GM13976 (cell line): Measurements from ENCODE around the gene SLC25A33.
"Not testable (repeated sequence)": the region's sequence is repeated elsewhere in the genome, so short reads cannot be mapped to it uniquely, and the experiment has no call there.

ENCODE experiments used
- DNase-seq: peaks from one replicate; pipeline ENCODE4 v3.0.0; 2012; ENCODE audit warnings: low spot score
- in situ Hi-C: fragments of 300-500 bp; cut with MboI; formaldehyde crosslinking; loops from one replicate; pipeline ENCODE4 v1.12.0; 2022; ENCODE audit warnings: low sequenced_read_pairs, mixed read lengths, inconsistent platforms; ENCODE audit not compliant: unreplicated experiment
- TF ChIP-seq, protein P1 (sequence below): IDR thresholded peaks from 2 replicates; pipeline ENCODE4 v1.5.1; 2012; ENCODE audit warnings: borderline replicate concordance, mild to moderate bottlenecking; ENCODE audit not compliant: insufficient read depth; ENCODE audit errors: extremely low read depth, missing control alignments, control extremely low read depth

The SLC25A33 gene

DNA sequence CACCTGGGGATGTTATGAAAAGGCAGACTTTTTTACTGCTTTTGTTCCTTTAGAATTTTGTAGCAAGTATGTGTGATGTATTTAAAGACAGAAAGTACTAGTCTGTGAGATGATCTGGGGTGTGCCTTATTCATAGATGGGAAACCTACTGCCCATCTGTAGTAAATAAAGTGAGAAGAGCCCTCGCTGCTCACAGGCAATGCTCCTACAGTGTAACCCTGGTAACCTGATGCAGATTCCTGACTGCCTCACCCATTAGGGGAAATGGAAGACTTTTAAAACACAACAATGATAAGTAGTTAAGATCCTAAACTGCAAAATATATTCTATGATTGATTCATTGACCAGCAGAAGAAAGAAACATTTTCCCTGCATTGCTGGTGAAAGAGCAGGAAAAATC, 30.0 kb downstream of the SLC25A33 start:
- in situ Hi-C loops: no loop called here
- TF ChIP-seq, protein P1, sequence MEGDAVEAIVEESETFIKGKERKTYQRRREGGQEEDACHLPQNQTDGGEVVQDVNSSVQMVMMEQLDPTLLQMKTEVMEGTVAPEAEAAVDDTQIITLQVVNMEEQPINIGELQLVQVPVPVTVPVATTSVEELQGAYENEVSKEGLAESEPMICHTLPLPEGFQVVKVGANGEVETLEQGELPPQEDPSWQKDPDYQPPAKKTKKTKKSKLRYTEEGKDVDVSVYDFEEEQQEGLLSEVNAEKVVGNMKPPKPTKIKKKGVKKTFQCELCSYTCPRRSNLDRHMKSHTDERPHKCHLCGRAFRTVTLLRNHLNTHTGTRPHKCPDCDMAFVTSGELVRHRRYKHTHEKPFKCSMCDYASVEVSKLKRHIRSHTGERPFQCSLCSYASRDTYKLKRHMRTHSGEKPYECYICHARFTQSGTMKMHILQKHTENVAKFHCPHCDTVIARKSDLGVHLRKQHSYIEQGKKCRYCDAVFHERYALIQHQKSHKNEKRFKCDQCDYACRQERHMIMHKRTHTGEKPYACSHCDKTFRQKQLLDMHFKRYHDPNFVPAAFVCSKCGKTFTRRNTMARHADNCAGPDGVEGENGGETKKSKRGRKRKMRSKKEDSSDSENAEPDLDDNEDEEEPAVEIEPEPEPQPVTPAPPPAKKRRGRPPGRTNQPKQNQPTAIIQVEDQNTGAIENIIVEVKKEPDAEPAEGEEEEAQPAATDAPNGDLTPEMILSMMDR: no peak
- DNase-seq: no peak

DNA sequence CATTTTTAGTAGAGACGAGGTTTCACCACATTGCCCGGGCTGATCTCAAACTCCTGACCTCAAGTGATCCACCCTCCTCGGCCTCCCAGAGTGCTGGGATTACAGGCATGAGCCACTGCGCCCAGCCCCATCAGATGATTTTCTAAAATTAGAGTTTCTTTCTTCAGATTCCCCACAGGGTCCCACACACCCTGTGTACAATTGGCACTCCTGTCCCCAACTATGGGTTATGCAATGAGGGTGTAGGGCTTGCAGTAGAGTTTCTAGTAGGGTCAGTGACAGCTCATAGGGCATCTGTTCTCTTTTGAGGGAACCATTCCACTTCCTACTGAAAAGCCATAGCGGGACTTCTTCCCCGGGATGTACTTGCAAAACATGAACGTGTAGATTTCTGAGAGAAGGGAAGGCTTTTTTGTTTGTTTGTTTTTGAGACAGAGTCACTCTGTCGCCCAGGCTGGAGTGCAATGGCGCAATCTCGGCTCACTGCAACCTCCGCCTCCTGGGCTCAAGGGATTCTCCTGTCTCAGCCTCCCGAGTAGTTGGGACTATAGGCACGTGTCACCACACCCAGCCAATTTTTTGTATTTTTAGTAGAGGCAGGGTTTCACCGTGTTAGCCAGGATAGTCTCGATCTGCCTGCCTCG, 31.7 kb downstream of the SLC25A33 start:
- DNase-seq: not testable (repeated sequence)
- in situ Hi-C loops: loop anchor here (10.0 kb wide), 1 partner anchor 66 kb away; no protein-coding TSS in a partner anchor

DNA sequence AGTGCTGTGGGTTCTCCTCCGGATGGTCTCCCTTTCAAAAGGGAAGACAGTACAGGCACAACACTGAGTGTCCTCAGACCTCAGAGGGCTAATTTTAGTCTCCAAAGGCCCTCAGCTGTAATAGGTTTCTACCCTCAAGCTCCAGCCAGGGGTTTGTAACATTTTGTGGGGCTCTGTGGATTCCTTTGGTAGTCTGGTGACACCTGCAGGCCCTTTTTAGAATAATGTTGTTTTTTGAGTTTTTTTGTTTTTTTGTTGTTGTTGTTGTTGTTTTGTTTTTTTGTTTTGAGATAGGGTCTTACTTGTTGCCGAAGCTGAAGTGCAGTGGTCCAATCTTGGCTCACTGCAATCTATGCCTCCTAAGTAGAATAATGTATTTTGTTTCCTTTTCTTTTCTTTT, 34.5 kb downstream of the SLC25A33 start:
- DNase-seq: no peak
- in situ Hi-C loops: loop anchor here (10.0 kb wide), 1 partner anchor 69 kb away; no protein-coding TSS in a partner anchor
- TF ChIP-seq, protein P1: no peak

DNA sequence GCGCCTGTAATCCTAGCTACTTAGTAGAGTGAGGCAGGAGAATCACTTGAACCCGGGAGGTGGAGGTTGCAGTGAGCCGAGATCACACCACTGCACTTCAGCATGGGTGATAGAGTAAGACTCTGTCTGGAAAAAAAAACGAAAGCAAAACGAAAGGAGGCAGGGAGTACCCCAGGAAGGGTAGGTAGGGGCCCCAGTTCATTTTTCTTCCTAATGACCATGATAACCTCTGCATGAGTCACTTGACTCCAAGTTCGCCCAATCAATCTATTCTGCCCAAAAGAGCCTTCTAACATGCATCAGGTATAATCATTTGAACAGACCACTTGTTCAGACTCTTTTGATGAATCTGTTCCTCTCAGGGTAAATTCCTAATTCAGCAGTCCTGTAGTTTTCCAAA, 36.2 kb downstream of the SLC25A33 start:
- TF ChIP-seq, protein P1: no peak
- in situ Hi-C loops: loop anchor here (10.0 kb wide), 1 partner anchor 71 kb away; no protein-coding TSS in a partner anchor
- no peak for DNase-seq

DNA sequence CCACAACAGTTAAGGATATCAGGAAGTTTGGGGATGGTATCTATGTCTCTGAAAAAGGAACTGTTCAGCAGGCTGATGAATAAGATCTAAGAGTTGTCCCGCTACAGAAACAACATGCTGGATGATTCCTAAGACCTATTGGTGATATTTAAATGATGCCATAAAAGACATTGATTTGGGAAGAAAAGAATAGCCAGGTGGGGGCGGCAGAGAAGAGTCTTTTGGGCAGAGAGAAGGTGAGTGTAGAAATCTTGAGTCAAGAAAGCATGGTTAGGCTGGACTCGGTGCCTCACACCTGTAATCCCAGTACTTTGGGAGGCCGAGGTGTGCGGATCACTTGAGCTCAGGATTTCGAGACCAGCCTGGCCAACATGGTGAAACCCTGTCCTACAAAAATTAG, 37.6 kb downstream of the SLC25A33 start:
- TF ChIP-seq, protein P1: no peak
- in situ Hi-C loops: loop anchor here (10.0 kb wide), 1 partner anchor 72 kb away; no protein-coding TSS in a partner anchor
- no peak for DNase-seq

DNA sequence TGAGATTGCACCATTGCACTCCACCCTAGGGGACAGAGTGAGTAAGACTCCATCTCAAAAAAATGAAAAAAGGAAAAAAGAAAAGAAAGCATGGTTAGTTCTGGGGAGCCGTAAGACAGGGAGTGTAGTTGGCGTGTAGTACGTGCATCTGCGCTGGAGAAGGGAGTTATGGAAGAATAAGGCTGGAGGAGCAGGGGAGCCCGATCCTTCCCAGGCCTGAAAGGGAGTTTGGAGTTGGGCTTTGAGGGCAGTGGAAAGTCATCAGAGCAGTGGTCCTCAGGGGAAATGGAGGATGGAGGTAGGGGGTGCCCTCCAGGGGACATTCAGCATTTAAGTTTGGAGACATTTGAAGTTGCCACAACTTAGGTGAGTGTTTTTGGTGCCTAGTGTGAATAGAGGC, 38.2 kb downstream of the SLC25A33 start:
- TF ChIP-seq, protein P1: no peak
- in situ Hi-C loops: loop anchor here (10.0 kb wide), 1 partner anchor 73 kb away; no protein-coding TSS in a partner anchor
- DNase-seq: no peak

DNA sequence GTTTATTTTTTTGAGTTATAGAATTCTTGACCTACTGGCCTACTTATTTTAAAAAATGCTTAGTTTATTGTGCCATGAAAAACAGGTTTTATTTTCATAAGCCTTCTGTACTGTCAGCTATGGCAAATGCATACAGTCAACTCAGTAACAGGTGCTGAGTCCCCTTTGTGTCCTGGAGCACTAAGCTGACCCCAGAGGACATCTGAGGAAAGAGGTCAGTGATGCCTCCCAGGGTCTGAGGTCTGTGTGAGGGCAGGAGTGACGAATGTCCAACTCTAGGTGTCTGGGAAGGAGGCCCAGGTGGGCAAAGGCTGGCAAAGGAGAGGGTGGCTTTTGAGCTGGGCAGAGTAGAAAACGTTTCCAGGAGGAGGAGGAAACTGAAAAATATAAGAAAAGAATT, 41.7 kb downstream of the SLC25A33 start:
- no peak for DNase-seq
- in situ Hi-C loops: no loop called here
- TF ChIP-seq, protein P1: no peak
